HG03045 (cell line): ENCODE data around the gene ABTB1.
"Not testable (repeated sequence)": the region's sequence is repeated elsewhere in the genome, so short reads cannot be mapped to it uniquely, and the experiment has no call there.

Experiments
- ATAC-seq: cut with Tn5 transposase; IDR thresholded peaks from one replicate; pipeline ENCODE4 v1.9.1; 2021; ENCODE audit warnings: mild to moderate bottlenecking, moderate library complexity; ENCODE audit not compliant: unreplicated experiment

ABTB1 gene

GRCh38 chr3:127647845-127648204 lies 24.9 kb upstream of the ABTB1 start:
- no peak for ATAC-seq

DNA sequence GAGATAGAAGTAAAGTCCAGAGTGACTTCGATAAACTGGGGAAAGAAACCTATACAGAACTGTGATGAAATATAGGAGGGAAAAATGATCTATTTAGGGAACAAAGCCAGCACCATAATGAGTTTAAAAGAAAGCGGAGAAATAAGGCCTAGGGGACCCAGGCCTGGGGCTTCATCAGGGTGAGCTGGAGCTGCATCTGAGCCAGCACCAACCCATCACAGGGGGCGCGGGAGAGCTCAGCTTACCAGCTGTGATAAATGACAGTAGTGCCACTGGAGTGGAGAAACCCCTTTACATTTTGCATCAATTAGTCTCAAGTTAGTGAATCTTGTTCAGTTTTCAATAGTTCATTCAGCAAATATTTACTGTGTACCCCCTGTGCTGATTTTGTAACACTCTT lies 22.5 kb upstream of the ABTB1 start:
- ATAC-seq: no peak

DNA sequence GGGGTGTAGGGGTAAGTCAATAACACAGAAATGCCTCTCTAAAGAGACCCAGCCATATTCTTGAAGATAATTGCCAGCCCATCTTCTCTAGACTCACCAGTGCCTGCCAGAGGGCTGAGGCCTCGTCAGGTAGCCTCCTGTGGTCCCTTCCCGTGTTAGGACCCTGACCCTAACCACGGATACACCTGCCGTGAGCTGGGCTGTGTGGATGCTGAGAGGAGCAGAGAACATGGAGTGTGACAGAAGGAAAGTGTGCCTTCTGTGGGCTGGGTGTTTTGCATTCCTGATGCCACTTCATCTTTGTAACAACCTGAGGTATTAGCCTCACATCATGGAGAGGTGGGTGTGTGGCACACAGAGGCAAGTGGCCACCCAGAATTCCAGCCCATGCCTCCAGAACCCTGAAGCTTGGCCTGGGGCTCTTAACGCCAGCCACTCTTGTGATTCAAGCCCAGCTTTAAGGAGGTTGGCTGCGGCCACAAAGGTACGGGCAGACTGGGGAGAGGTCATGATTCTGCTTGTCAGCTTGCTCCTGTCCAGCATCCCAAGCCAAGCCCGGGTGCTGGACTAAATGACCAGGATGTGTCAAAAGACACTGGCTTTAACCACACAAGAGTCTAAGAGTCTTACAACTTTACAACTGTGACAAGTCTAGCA lies 21.1 kb upstream of the ABTB1 start:
- ATAC-seq: no peak

GRCh38 chr3:127652246-127652995 lies 20.3 kb upstream of the ABTB1 start:
- no peak for ATAC-seq

DNA sequence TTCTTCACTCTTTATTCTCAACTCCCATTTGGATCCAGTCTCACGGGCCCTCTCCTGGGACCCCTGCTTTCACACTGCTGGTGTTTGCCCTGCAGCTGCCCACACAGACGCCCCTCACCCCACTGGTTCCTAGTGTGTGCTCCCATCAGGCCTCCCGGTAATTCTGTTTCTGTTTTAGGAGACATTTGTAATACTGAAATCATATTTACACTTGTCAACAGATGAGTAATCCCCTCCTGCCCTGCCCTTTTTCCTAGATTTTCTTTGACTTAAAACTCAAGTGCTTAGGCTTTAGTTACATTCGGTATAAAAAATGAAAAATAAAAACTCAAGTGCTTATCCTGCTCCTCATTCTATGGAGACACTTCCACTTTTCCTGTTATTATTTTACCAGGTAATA lies 18.4 kb upstream of the ABTB1 start:
- no peak for ATAC-seq

GRCh38 chr3:127654993-127655392 lies 17.8 kb upstream of the ABTB1 start:
- ATAC-seq: not testable (repeated sequence)

DNA sequence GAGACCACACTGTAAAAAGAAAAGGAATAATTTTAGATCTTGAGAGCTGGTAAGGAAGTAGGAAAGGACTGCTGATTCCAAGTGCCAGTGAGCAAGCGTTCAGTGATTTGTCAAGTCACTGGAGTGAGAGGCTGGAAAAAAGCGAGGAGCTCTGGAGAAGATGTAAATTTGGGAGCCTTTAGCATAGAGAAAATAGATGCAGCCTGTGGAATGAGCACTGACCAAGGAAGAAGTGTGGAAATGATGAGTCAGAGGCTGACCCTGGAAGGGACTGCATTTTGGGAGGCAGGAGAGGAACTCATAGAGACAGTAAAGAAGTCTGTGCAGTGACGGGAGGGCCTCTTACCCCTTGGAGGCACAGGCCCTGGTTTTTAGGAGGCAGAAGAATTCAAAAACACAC lies 17.1 kb upstream of the ABTB1 start:
- no peak for ATAC-seq

GRCh38 chr3:127656906-127657305 lies 15.8 kb upstream of the ABTB1 start:
- no peak for ATAC-seq

- no peak for ATAC-seq
These were observed 14.5 kb upstream of the ABTB1 start for GRCh38 chr3:127658234-127658633.

DNA sequence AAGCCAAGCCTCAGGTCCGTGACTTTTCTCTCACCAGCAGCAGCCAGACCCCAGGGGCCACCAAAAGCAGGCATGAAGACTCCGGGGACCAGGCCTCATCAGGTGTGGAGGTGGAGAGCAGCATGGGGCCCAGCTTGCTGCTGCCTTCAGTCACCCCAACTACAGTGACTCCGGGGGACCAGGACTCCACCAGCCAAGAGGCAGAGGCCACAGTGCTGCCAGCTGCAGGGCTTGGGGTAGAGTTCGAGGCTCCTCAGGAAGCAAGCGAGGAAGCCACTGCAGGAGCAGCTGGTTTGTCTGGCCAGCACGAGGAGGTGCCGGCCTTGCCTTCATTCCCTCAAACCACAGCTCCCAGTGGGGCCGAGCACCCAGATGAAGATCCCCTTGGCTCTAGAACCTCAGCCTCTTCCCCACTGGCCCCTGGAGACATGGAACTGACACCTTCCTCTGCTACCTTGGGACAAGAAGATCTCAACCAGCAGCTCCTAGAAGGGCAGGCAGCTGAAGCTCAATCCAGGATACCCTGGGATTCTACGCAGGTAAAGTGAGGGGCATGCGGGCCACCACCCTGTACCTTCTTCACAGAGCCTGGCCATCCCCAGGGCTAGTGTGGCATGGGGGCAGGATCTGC lies 12.0 kb upstream of the ABTB1 start:
- no peak for ATAC-seq

GRCh38 chr3:127661600-127661999 lies 11.2 kb upstream of the ABTB1 start:
- ATAC-seq: no peak

GRCh38 chr3:127662001-127662469 lies 10.7 kb upstream of the ABTB1 start:
- ATAC-seq: no peak

DNA sequence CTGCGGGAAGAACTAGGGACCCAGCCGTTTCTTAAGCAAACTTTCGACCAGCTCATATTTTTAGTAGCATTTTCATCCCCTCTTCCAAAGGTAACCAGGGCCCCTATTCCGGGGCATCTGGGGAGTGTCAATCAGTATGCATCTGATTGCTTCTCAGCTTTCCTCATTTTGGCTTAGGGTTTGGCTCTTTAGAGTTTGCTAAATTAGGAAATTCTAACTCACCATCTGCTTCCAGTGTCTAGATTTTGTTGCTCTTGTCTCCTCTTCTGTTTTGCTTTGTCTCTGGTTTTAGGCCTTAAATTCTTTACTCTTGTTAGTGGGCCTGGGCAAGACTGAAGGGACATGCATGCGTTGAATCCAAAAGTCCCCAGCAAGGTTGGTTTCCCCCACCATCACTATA lies 9.6 kb upstream of the ABTB1 start:
- no peak for ATAC-seq

GRCh38 chr3:127665165-127665564 lies 7.6 kb upstream of the ABTB1 start:
- no peak for ATAC-seq

DNA sequence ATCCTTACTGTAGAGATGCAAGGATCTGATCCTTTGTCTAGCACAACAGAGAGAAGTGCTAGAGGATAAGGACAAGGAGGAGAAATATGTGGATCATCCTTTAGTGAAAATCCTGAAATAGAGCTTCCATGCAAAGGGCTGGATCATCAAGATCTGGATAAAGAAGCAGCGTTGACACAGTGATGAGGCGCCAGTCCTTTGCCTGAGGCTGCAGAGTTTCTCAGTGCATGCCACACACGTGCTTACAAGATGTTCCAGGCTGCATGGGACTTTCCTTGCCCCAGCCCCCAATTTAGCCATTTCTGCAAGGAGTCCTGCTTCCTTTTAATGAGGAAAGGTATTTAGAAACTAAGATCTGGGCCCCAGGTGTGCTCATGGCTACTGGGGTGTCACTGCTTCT lies 7.2 kb upstream of the ABTB1 start:
- no peak for ATAC-seq

DNA sequence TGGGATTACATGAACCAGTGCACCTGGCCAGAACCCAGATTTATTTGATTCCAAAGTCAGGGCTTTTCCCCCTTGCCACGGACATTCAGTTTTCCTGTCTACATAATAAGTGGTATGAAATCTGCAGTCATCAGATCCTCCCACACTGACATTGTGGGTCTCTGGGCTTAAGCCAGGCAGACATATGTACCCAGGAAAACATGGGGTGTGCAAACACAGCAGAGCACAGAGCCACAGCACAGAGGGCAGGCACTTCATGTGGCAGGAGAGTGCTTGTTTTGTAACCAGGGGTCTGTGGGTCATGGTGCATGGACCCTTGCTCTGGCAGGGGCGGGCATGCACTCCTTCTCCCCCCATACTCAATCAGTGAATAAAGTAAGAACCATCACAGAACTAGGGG lies 6.1 kb upstream of the ABTB1 start:
- ATAC-seq: no peak

DNA sequence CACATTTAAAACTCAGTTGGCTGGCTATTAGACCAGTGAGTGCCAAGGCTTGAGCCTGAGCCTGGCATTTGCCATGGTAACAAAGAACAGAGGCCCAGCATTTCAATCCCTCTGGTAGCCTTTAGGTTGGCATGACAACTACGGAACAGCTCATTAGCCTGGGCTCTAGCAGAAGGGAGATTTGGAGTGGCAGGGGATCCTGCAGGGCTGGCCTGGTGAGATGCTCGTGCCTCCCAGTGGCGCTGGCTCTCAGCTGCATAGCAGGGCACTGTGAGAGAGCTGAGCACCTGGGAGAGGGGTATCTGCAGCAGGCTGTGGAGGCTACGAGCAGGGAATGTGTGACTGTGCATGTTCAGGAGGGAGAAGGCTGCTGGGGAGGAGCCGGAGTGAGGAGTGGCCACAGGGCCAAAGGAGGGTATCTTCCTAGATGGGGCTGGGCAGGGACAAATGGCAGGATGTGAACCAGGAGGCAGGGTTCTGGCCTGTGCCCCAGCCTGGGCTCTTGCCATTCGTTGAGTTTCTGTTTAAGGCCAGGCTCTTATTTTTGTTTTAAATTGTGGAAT lies 5.6 kb upstream of the ABTB1 start:
- ATAC-seq: no peak

- ATAC-seq: no peak
These were observed 3.8 kb upstream of the ABTB1 start for GRCh38 chr3:127668906-127669305.

DNA sequence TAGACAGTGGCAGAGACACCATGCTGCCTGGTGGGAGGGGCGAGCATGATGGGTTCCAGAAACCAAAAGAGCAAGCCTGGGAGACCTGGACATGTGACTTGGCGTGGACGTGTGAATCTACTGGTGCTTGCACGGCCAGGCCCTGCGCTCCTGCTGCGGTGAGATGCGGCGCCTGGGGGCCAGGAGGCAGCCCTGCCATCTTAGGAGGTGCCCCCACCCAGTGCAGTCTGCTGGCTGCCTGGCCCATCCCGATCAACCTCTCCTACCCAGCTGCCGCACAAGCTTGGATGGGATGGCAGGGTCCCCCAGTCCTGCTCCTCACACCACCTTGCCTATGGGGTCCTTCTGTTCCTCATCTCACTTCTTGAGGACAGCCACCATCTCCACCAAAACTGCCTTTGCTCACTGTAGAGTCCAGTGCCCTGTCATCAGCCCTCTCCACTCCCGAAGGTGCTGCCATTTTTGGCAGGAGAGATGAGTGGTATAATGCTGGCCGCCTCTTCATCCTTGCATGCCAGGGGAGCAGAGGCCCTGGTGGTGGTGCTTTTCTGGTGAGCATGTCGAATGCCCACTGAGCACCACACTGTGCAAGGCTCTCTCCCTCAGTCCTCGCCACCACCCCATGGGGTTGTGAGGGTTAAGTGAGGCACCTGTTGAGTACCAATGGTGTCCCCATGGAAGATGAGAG lies 3.1 kb upstream of the ABTB1 start:
- ATAC-seq: no peak

GRCh38 chr3:127670229-127670559 lies 2.6 kb upstream of the ABTB1 start:
- no peak for ATAC-seq

- ATAC-seq: no peak
These were observed 1.8 kb upstream of the ABTB1 start for GRCh38 chr3:127670761-127671522.
